OCI-LY1 (cell line): Measurements from ENCODE around the gene KCTD18.

Experiments
- EZH2 ChIP-seq: fragments of 200-600 bp; sonication (generic), shearing (Covaris generic); IDR thresholded peaks from 2 replicates; pipeline ENCODE4 v1.8.0; 2017; ENCODE audit warnings: borderline replicate concordance, mixed run types, mild to moderate bottlenecking, antibody characterized with exemption, low read length, moderate library complexity, mixed read lengths
- TF ChIP-seq, protein P1 (sequence below): fragments of 200-600 bp; sonication (generic), shearing (Covaris generic); IDR thresholded peaks from 2 replicates; pipeline ENCODE4 v1.5.1; 2017; ENCODE audit warnings: mild to moderate bottlenecking, antibody characterized with exemption, low read length, moderate library complexity, mixed read lengths

DNA sequence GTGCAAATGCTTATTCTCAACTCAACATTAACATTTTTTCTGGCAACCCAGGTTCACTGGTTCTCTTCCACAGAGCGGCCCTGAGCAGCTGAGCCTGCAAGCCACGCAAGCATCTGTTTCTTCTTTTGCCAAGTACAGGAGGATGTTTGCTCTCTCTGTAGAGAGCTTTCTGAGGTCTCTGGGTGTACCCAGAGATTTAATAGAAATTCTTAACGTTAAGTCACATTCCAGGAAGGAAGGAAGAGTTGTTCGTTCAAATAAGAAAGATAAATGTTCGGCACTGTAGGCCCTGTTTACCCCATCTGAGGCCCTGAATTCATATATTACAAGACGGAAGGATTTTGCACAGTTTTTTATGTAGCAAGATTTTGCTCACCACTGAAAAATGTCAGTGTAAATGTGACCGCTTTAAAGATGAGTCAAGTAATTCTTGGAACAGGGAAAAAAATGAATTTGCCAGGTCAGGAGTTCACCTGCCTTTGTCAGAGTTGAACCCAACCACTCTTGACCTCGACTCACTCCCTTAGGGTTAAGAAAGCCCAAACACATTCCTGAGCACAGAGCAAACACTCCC, 30.1 kb downstream of the KCTD18 start:
- TF ChIP-seq, protein P1, sequence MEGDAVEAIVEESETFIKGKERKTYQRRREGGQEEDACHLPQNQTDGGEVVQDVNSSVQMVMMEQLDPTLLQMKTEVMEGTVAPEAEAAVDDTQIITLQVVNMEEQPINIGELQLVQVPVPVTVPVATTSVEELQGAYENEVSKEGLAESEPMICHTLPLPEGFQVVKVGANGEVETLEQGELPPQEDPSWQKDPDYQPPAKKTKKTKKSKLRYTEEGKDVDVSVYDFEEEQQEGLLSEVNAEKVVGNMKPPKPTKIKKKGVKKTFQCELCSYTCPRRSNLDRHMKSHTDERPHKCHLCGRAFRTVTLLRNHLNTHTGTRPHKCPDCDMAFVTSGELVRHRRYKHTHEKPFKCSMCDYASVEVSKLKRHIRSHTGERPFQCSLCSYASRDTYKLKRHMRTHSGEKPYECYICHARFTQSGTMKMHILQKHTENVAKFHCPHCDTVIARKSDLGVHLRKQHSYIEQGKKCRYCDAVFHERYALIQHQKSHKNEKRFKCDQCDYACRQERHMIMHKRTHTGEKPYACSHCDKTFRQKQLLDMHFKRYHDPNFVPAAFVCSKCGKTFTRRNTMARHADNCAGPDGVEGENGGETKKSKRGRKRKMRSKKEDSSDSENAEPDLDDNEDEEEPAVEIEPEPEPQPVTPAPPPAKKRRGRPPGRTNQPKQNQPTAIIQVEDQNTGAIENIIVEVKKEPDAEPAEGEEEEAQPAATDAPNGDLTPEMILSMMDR = no peak
- TF ChIP-seq EZH2 = no peak
